ENCODE results near the gene C19orf44. TPM values are rescaled to one million over a fixed set of nuclear protein-coding genes. Genes with fewer than 3 reads are reported as not detected.
A peak's percentile ranks its signal among the peaks of the same experiment; 100 is the strongest.

Gene C19orf44
- total RNA-seq, 4 donors from 2014 or later, result 2.7 to 7.4 (median 6.5) TPM

- H3K36me3 ChIP-seq, result peaks cover 87% of the 10 kb centered on the region
- H3K9me3 ChIP-seq, result no peaks in the 10 kb centered on the region
- no peak overlapping the region for H3K27ac ChIP-seq
- no peak overlapping the region for H3K4me3 ChIP-seq
- DNase-seq (ENCODE audit: low spot score in 2 of 2), result peak in 1 of 2 donors; percentile 55
- TF ChIP-seq CTCF (IDR thresholded peaks at IDR 0.05) (no peak), POLR2A (IDR thresholded peaks at IDR 0.05) (no peak), EP300 (IDR thresholded peaks at IDR 0.05) (no peak), POLR2AphosphoS5 (IDR thresholded peaks at IDR 0.05) (no peak)
- H3K4me1 ChIP-seq, result no peaks in the 10 kb centered on the region
- 94% methylated on average over 22 of the region's 24 CpGs for WGBS
- no peaks in the 10 kb centered on the region for H3K27me3 ChIP-seq
These were observed 23.1 kb downstream of the C19orf44 start for GRCh38 chr19:16519230-16519687.

- no peak for TF ChIP-seq EP300 (IDR thresholded peaks at IDR 0.05)
- no peak for TF ChIP-seq CTCF (IDR thresholded peaks at IDR 0.05)
- no peak for TF ChIP-seq POLR2A (IDR thresholded peaks at IDR 0.05)
- TF ChIP-seq POLR2AphosphoS5 (IDR thresholded peaks at IDR 0.05), result no peak
- H3K9me3 ChIP-seq, result no peaks in the 10 kb centered on the region
- WGBS, result 91% methylated on average over 42 of the region's 45 CpGs
These were observed 24.1 kb downstream of the C19orf44 start for GRCh38 chr19:16520074-16520973.

GRCh38 chr19:16520986-16521624 is 24.9 kb downstream of the C19orf44 start:
- Histone ChIP-seq H3K9me3 (no peaks in the 10 kb centered on the region), H3K4me3 (no peak overlapping the region), H3K27me3 (no peaks in the 10 kb centered on the region), H3K27ac (no peak overlapping the region), H3K4me1 (no peaks in the 10 kb centered on the region), H3K36me3 (peaks cover 99% of the 10 kb centered on the region)
- no peak for TF ChIP-seq EP300 (IDR thresholded peaks at IDR 0.05)
- no peak for TF ChIP-seq POLR2AphosphoS5 (IDR thresholded peaks at IDR 0.05)
- TF ChIP-seq POLR2A (IDR thresholded peaks at IDR 0.05), result no peak
- no peak for TF ChIP-seq CTCF (IDR thresholded peaks at IDR 0.05)
- no peak for DNase-seq (ENCODE audit: low spot score in 2 of 2)
- WGBS, result 86% methylated on average over 11 of the region's 18 CpGs

More at GRCh38 chr19:16520074-16520973, 24.1 kb downstream of the C19orf44 start:
- Histone ChIP-seq H3K4me1 (no peaks in the 10 kb centered on the region), H3K36me3 (peaks cover 91% of the 10 kb centered on the region), H3K27ac (no peak overlapping the region), H3K4me3 (no peak overlapping the region), H3K27me3 (no peaks in the 10 kb centered on the region)
- DNase-seq (ENCODE audit: low spot score in 2 of 2), result no peak

- peak in 1 of 2 donors; percentile 49 for DNase-seq (ENCODE audit: low spot score in 2 of 2)
- TF ChIP-seq CTCF (IDR thresholded peaks at IDR 0.05) (no peak), EP300 (IDR thresholded peaks at IDR 0.05) (no peak), POLR2AphosphoS5 (IDR thresholded peaks at IDR 0.05) (no peak), POLR2A (IDR thresholded peaks at IDR 0.05) (no peak)
These were observed 25.6 kb downstream of the C19orf44 start for GRCh38 chr19:16521715-16522289.

More at GRCh38 chr19:16521715-16522289, 25.6 kb downstream of the C19orf44 start:
- no peaks in the 10 kb centered on the region for H3K4me1 ChIP-seq
- no peaks in the 10 kb centered on the region for H3K9me3 ChIP-seq
- no peak overlapping the region for H3K4me3 ChIP-seq
- 98% methylated on average over 8 of the region's 10 CpGs for WGBS
- H3K27ac ChIP-seq, result no peak overlapping the region
- peaks cover 100% of the 10 kb centered on the region for H3K36me3 ChIP-seq
- no peaks in the 10 kb centered on the region for H3K27me3 ChIP-seq

Data from suprapubic skin (tissue), 4 donors.